ENCODE data around the gene SYNE3. TPM values are rescaled to one million over a fixed set of nuclear protein-coding genes. Genes with fewer than 3 reads are reported as not detected.
A peak's percentile ranks its signal among the peaks of the same experiment; 100 is the strongest.

Gene SYNE3
- total RNA-seq, 1 donor from 2014 or later = 16.5 TPM

GRCh38 chr14:95497561-95498011 lies 18.9 kb downstream of the SYNE3 start:
- intact Hi-C loops (cut with DNase I) = no loop called here
- DNase-seq (ENCODE audit: missing footprints) (no peak), ATAC-seq (no peak)

GRCh38 chr14:95496690-95497259 lies 19.7 kb downstream of the SYNE3 start:
- DNase-seq (ENCODE audit: missing footprints) = no peak
- intact Hi-C loops (cut with DNase I) = no loop called here
- ATAC-seq = peak; percentile 79

DNA sequence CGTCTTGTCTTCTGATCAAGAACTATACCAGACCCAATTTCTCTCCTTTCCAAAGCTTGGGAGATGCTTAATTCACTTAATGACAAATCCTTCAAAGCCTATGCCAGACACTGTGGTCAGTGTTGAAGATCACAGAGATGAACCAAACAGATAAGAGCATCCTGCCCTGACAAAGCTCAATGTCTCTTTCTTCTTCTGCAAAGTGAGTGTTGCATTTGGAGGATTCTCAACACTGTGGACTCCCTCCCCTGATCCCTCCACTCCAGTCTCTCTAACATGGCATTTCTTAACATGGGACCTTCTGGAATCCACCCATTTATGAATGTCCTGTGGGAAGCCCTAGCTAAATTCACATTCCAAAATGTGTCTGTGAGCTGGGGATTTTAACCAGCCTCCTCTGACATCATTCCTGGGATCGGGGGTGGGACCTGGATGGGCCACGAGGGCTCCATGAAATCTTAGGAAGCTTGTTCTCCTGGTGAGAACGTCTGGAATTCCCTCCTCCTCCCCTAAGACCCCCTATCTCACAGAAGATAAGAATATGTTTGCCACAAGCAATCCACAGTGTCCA lies 20.3 kb downstream of the SYNE3 start:
- ATAC-seq (no peak), DNase-seq (ENCODE audit: missing footprints) (no peak)
- intact Hi-C loops (cut with DNase I) = no loop called here

GRCh38 chr14:95495538-95496025 lies 20.9 kb downstream of the SYNE3 start:
- DNase-seq (ENCODE audit: missing footprints) = no peak

GRCh38 chr14:95495076-95495475 lies 21.4 kb downstream of the SYNE3 start:
- DNase-seq (ENCODE audit: missing footprints) (no peak), ATAC-seq (no peak)
- intact Hi-C loops (cut with DNase I) = no loop called here

More at GRCh38 chr14:95495538-95496025, 20.9 kb downstream of the SYNE3 start:
- ATAC-seq = no peak
- intact Hi-C loops (cut with DNase I) = no loop called here

DNA sequence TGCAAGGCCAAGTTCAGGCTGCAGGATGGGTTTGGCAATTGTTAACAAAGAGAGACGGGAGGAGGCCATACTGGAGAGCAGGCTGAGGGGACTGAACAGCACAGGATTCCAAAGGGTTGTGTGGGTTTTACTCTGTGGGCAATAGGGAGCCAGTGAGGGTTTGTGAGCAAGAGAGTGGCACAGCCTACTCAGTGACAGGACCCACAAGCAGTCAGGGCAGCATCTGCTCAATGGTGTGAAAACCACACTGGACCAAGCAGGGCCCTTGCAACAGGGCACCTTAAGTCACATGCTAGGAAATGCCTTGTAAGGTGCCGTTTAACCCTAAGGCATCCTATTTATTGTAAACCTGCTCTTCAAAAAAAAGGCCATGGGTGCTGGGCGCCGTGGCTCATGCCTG lies 22.0 kb downstream of the SYNE3 start:
- no peak for ATAC-seq
- DNase-seq (ENCODE audit: missing footprints) = no peak
- intact Hi-C loops (cut with DNase I) = no loop called here

GRCh38 chr14:95493976-95494375 lies 22.5 kb downstream of the SYNE3 start:
- intact Hi-C loops (cut with DNase I) = no loop called here
- ATAC-seq (no peak), DNase-seq (ENCODE audit: missing footprints) (peak; percentile 75)

DNA sequence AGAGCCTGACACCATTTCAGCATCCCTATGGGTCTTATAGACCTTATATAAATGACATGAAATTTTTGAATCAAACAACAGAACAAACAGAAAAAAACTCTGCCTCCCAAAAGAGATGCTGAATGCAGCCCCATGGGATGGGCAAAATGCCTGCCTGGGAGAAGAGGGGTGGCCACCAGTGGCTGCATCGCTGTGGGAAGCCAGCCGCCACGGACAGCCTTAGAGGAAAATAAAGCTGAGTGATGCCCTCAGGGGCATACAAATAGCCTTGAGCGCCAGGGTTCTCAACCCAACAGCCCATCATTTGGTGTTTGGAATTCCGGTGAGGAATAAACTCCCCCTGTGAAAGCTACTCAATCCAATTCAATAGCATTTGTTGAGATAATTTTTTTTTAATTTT lies 22.9 kb downstream of the SYNE3 start:
- no peak for ATAC-seq
- peak; percentile 56 for DNase-seq (ENCODE audit: missing footprints)

GRCh38 chr14:95491936-95492608 lies 24.4 kb downstream of the SYNE3 start:
- intact Hi-C loops (cut with DNase I) = no loop called here
- ATAC-seq (no peak), DNase-seq (ENCODE audit: missing footprints) (no peak)

More for the DNA sequence above, 22.9 kb downstream of the SYNE3 start:
- intact Hi-C loops (cut with DNase I) = no loop called here

GRCh38 chr14:95490727-95491451 lies 25.6 kb downstream of the SYNE3 start:
- intact Hi-C loops (cut with DNase I) = no loop called here
- DNase-seq (ENCODE audit: missing footprints) (no peak), ATAC-seq (peak; percentile 71)

- intact Hi-C loops (cut with DNase I) = no loop called here
- ATAC-seq (no peak), DNase-seq (ENCODE audit: missing footprints) (no peak)
Measured at GRCh38 chr14:95490138-95490509, 26.3 kb downstream of the SYNE3 start.

DNA sequence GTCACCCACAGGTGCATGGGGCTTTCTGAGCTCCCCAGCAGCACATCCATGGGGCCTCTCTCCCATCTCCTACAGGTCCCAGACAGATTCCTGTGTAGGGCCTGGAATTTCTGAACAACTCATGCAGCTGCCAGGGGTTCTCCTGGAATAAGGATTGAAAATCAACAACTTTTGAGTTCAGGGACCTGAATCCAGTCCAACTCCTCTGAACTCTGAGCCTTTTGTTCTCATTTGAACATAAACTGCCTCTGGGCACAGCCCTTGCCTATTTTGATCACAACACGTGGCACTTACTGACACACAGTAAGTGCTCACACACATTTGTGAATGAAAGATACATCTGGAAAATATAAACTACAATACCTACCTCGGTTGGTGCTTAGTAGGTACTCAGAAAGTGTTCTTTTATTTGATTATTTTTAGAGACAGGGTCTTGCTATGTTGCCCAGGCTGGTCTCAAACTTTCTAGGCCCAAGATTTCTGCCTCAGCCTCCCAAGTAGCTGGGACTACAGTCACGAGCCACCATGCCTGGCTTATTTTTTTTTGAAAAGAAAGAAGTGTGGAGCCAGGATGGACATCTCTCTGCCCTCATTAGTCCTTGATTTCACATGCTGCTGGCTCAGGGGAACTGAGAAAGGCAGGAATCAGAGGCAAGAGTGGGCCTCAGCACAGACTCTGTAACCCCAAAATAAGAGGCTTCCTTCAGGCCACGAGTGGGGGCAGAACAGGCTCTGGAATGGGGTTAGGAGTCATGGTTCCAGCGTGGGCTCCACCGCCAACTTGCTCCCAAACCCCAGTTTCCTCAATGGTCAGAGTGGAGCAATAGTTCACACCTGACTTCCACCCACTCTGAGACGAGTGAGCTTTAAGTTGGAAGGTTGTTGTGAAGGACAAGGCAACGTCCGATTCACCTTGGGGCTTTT lies 27.0 kb downstream of the SYNE3 start:
- ATAC-seq (no peak), DNase-seq (ENCODE audit: missing footprints) (no peak)
- intact Hi-C loops (cut with DNase I) = loop anchor here (1.0 kb wide), 1 partner anchor 38 kb away; no protein-coding TSS in a partner anchor

DNA sequence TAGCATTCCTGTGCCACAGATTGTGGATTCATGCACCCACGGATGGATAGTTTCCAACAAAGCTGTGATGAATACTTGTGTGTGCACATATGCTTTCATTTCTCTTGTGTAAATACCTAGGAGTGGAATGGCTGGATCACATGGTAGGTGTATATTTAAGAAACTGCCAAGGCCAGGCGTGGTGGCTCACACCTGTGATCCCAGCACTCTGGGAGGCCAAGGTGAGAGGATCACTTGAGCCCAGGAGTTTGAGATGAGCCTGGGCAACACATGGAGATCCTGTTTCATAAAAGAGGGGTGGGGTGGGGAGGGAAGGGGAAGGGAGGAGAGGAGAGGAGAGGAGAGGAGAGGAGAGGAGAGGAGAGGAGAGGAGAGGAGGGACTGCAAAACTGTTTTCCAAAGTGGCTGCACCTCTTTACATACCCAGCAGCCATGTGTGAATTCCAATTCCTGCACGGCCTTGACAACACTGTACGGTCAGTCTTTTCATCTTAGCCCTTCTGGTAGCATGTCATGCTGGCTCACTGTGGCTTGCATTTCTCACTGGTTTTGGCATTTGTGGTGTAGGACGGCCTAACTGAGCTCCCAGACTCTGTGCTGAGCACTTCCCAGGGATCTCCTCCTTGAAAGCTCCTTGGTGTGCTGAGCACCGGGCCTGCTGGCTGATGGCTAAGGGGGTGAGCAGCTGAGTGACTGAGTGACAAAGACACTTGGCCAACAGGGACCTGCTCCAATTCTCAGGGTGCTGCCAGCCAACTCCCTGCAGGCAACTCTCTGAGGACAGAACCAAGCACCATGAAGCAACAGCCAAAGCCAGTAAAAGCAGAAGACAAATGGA lies 27.9 kb downstream of the SYNE3 start:
- no peak for DNase-seq (ENCODE audit: missing footprints)
- intact Hi-C loops (cut with DNase I) = loop anchor here (1.0 kb wide), 1 partner anchor 39 kb away; no protein-coding TSS in a partner anchor
- ATAC-seq = peak; percentile 60

DNA sequence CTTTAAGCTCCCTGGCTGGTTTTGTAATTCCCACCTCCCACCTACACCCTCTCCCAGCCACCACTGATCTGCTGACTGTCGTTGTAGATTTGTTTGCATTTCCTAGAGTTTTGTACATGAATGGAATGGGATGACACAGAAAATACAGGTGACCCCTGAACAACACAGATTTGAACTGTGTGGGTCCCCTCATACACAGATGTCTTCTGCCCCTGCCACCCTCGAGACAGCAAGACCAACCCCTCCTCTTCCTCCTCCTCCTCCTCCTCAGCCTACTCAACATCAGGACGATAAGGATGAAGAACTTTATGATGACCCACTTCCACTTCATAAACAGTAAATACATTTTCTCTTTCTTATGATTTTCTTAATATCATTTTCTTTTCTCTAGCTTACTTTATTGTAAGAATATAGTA lies 28.8 kb downstream of the SYNE3 start:
- ATAC-seq (no peak), DNase-seq (ENCODE audit: missing footprints) (no peak)
- intact Hi-C loops (cut with DNase I) = no loop called here

DNA sequence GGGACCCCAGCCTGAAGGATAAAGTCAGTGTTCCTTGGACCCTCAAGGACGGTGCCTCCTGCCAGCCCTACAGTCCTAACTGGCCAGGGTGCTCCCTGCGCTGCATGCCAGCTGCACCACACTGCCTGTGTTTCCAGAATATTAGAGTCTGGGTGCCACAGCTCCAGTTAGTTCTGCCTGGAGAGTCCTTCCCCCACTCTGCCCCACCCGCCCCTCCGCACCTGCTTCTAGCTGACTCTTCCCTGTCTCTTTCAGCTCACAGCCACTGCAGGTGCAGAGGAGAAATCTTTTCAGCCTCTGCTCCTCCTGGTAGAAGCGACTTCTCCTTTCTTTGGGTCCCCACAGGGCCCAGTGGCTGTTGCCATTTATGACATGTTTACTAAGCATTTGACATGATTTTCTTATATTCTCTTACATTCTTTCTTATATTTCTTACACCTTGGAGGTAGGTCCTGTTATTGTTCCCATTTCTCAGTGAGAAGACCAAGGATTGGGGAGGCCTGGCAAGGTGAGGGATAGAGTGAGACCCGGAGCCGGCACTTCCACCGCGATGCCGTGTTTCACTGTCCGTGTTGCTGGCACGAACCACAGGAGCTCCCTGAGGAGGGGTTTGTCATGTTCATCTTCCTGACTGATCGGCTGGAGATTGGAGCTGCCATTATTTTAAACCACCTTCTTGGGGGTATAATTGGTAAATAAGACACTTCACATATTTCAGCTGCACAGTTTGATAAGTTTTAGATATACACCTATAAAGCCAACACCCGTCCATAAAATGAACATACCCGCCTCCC lies 29.4 kb downstream of the SYNE3 start:
- intact Hi-C loops (cut with DNase I) = no loop called here
- no peak for ATAC-seq
- no peak for DNase-seq (ENCODE audit: missing footprints)

DNA sequence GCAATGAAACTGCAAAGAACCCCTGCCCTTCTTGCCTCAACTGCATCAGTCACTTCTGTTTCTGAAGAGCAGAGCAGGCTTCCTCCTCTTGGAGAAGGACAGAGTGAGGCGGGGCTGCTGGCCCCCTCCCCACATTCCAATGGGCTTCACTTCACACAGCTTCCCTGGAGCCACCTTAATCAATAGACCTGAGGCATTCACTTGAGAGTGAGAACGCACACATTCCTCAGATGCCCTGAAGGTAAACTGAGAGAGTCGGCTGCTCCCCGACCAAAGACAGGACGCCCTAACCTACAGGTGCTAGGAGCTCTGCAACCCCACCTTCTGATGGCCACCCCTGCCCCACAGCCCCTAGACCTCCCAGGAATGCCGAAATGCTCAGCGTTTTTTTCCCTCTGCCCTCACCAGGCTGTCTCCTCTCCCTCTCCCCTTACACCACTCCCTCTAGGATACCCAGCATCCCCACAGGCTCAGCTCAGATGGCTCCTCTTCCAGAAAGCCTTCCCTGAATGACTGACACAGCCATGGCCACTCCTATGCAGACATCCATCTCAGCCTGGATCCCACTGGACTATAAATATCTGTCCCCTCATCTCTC lies 31.1 kb downstream of the SYNE3 start:
- no peak for DNase-seq (ENCODE audit: missing footprints)
- intact Hi-C loops (cut with DNase I) = no loop called here
- ATAC-seq = no peak
